OCI-LY3 (cell line): Measurements from ENCODE around the gene GSC2.

ENCODE experiments used
- H2AFZ ChIP-seq: fragments of 200-600, 300-600 bp; shearing (Covaris generic); 2 replicates; pipeline ENCODE4 v1.6.0; 2014; ENCODE audit warnings: antibody characterized with exemption, low read depth, low read length
- H3K27ac ChIP-seq: fragments of 200-600, 300-600 bp; sonication (generic); 2 replicates; pipeline ENCODE4 v1.5.1; 2014; ENCODE audit warnings: mild to moderate bottlenecking, low read length, moderate library complexity, mixed read lengths
- H3K27me3 ChIP-seq: fragments of 200-600, 300-600 bp; sonication (generic); 2 replicates; pipeline ENCODE4 v1.6.1; 2014; ENCODE audit warnings: low read depth, low read length, mixed read lengths
- H3K36me3 ChIP-seq: fragments of 200-600, 300-600 bp; sonication (generic); replicated peaks from 2 replicates; pipeline ENCODE3; 2014; ENCODE audit warnings: low read depth, low read length, mixed read lengths
- H3K4me1 ChIP-seq: fragments of 300-600, 200-600 bp; sonication (generic); 2 replicates; pipeline ENCODE4 v1.6.1; 2014; ENCODE audit warnings: low read length, mixed read lengths
- H3K4me2 ChIP-seq: fragments of 200-600, 300-600 bp; sonication (generic); 2 replicates; pipeline ENCODE4 v1.6.1; 2014; ENCODE audit warnings: low read length, mixed read lengths
- H3K4me3 ChIP-seq: fragments of 300-600, 200-600 bp; sonication (generic); 2 replicates; pipeline ENCODE4 v1.5.1; 2014; ENCODE audit warnings: antibody characterized with exemption, mild to moderate bottlenecking, low read length, moderate library complexity
- H3K79me2 ChIP-seq: fragments of 300-600, 200-600 bp; shearing (Covaris generic); 2 replicates; pipeline ENCODE4 v1.6.1; 2014; ENCODE audit warnings: mild to moderate bottlenecking, low read length, mixed read lengths
- H3K9ac ChIP-seq: fragments of 300-600, 200-600 bp; shearing (Covaris generic); 2 replicates; pipeline ENCODE4 v1.6.0; 2014; ENCODE audit warnings: mild to moderate bottlenecking, low read length, moderate library complexity
- H3K9me3 ChIP-seq: fragments of 200-600, 300-600 bp; shearing (Covaris generic); 2 replicates; pipeline ENCODE4 v1.6.1; 2014; ENCODE audit warnings: low read length, mixed read lengths; ENCODE audit not compliant: insufficient read depth
- H4K20me1 ChIP-seq: fragments of 200-600, 300-600 bp; sonication (generic); 2 replicates; pipeline ENCODE4 v1.6.1; 2016; ENCODE audit warnings: low read length, mixed read lengths; ENCODE audit not compliant: insufficient read depth
- CTCF ChIP-seq: fragments of 200-600, 300-600 bp; sonication (generic); IDR thresholded peaks from 2 replicates; pipeline ENCODE4 v1.5.1; 2014; ENCODE audit warnings: antibody characterized with exemption, low read length, low read depth
- EZH2phosphoT487 ChIP-seq: fragments of 200-600 bp; shearing (Covaris generic); IDR thresholded peaks from 2 replicates; pipeline ENCODE4 v1.6.1; 2018; ENCODE audit warnings: antibody characterized with exemption, mixed run types, low read depth

Gene GSC2

GRCh38 chr22:19130959-19131684, 19.0 kb downstream of the GSC2 start, which contains the start of gene TSSK2:
TSS of gene TSSK2 (plus strand) at chr22:19131308. CDS start at chr22:19131400, 92 bp downstream.
- Histone ChIP-seq H2AFZ (no peak within 1 kb of the TSS), H3K36me3 (peaks cover 17% of the 10 kb centered on the region), H4K20me1 (no peaks in the 10 kb centered on the region), H3K9me3 (no peaks in the 10 kb centered on the region), H3K27ac (no peak within 1 kb of the TSS), H3K4me2 (no peak within 1 kb of the TSS), H3K9ac (no peak within 1 kb of the TSS), H3K27me3 (no peaks in the 10 kb centered on the region), H3K4me3 (no peak within 1 kb of the TSS), H3K79me2 (no peaks in the 10 kb centered on the region), H3K4me1 (no peaks in the 10 kb centered on the region)
- TF ChIP-seq EZH2phosphoT487 (no peak), CTCF (no peak)

GRCh38 chr22:19129871-19130270, 20.2 kb downstream of the GSC2 start:
- H3K4me2 ChIP-seq = no peak overlapping the region
- peaks cover 13% of the 10 kb centered on the region for H3K36me3 ChIP-seq
- no peaks in the 10 kb centered on the region for H3K79me2 ChIP-seq
- H3K9me3 ChIP-seq = no peaks in the 10 kb centered on the region
- H4K20me1 ChIP-seq = no peaks in the 10 kb centered on the region
- H2AFZ ChIP-seq = no peak overlapping the region
- no peak for TF ChIP-seq EZH2phosphoT487
- no peak for TF ChIP-seq CTCF
- no peaks in the 10 kb centered on the region for H3K4me1 ChIP-seq
- no peak overlapping the region for H3K9ac ChIP-seq
- no peak overlapping the region for H3K27ac ChIP-seq
- no peak overlapping the region for H3K4me3 ChIP-seq
- no peaks in the 10 kb centered on the region for H3K27me3 ChIP-seq

- Histone ChIP-seq H3K4me3 (no peak overlapping the region), H4K20me1 (no peaks in the 10 kb centered on the region), H3K4me2 (no peak overlapping the region), H3K27me3 (no peaks in the 10 kb centered on the region), H3K36me3 (peaks cover 10% of the 10 kb centered on the region), H2AFZ (no peak overlapping the region), H3K79me2 (no peaks in the 10 kb centered on the region), H3K4me1 (no peaks in the 10 kb centered on the region), H3K27ac (no peak overlapping the region), H3K9ac (no peak overlapping the region), H3K9me3 (no peaks in the 10 kb centered on the region)
- TF ChIP-seq CTCF (no peak), EZH2phosphoT487 (no peak)
Observed at GRCh38 chr22:19128946-19129727, 21.0 kb downstream of the GSC2 start.

GRCh38 chr22:19128009-19128401, 22.1 kb downstream of the GSC2 start:
- Histone ChIP-seq H3K9me3 (no peaks in the 10 kb centered on the region), H3K79me2 (no peaks in the 10 kb centered on the region), H3K27me3 (no peaks in the 10 kb centered on the region), H3K27ac (no peak overlapping the region), H3K4me1 (peaks cover 1% of the 10 kb centered on the region), H3K4me2 (no peak overlapping the region), H2AFZ (no peak overlapping the region), H3K4me3 (no peak overlapping the region), H3K36me3 (peaks cover 1% of the 10 kb centered on the region), H3K9ac (no peak overlapping the region), H4K20me1 (no peaks in the 10 kb centered on the region)
- TF ChIP-seq EZH2phosphoT487 (no peak), CTCF (no peak)
